ENCODE data around the gene AMHR2. TPM values are rescaled to one million over a fixed set of nuclear protein-coding genes. Genes with fewer than 3 reads are reported as not detected.

AMHR2 gene
- total and polyA plus RNA-seq, 2 experiments from 2014 or later = 0.24 TPM; not detected in 1

DNA sequence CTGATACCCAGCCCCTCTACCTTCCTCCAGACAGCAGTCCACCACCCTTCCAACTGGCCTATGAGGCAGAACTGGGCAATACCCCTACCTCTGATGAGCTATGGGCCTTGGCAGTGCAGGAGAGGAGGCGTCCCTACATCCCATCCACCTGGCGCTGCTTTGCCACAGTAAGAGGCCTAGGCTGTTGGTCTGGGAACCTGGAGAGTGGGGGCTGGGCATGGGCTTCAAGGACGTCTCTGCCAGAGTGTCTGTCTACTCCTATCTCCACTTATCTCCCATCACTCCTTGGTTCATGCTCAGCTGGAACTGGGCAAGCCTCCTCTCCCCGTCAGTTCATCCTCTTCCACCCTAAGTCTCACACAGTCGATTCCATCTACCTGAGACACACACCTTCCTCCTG lies 6.5 kb downstream of the AMHR2 start (continued):
- TF ChIP-seq ZNF462 (CRISPR knock-in tag; IDR thresholded peaks at IDR 0.05) (no peak), JUNB (IDR thresholded peaks at IDR 0.05; ENCODE audit: unreplicated experiment) (no peak), EZH2phosphoT487 (IDR thresholded peaks at IDR 0.05; ENCODE audit: unreplicated experiment) (no peak), POLR2AphosphoS5 (IDR thresholded peaks at IDR 0.05; ENCODE audit: low read depth) (no peak)

DNA sequence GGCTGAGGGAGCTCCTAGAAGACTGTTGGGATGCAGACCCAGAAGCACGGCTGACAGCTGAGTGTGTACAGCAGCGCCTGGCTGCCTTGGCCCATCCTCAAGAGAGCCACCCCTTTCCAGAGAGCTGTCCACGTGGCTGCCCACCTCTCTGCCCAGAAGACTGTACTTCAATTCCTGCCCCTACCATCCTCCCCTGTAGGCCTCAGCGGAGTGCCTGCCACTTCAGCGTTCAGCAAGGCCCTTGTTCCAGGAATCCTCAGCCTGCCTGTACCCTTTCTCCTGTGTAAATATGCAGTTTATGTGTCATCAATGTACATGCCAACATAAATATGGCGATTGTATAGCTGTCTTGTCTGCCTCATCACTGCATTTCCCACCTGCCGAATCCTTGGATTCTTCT lies 7.5 kb downstream of the AMHR2 start:
- no peak overlapping the region for H3K4me3 Mint-ChIP-seq
- H3K36me3 Mint-ChIP-seq (ENCODE audit: low read depth) = no peaks in the 10 kb centered on the region
- ATAC-seq (no peak), DNase-seq (ENCODE audit: low spot score) (no peak)
- Histone ChIP-seq H3K4me3 (no peak overlapping the region), H4K20me1 (replicated peaks; ENCODE audit: insufficient read depth) (no peaks in the 10 kb centered on the region), H3K9me2 (ENCODE audit: insufficient read depth) (no peaks in the 10 kb centered on the region), H3K4me2 (no peak overlapping the region), H3K36me3 (ENCODE audit: insufficient read depth) (no peaks in the 10 kb centered on the region), H3K4me1 (ENCODE audit: insufficient read depth) (no peaks in the 10 kb centered on the region), H3K27me3 (ENCODE audit: insufficient read depth) (no peaks in the 10 kb centered on the region), H3F3A (replicated peaks; ENCODE audit: low read depth) (no peaks in the 10 kb centered on the region), H3K79me2 (replicated peaks; ENCODE audit: insufficient read depth) (no peaks in the 10 kb centered on the region), H2AFZ (no peak overlapping the region), H3K27ac (ENCODE audit: low read depth) (no peak overlapping the region)
- no peak overlapping the region for H3K27ac Mint-ChIP-seq
- H3K4me1 Mint-ChIP-seq = 0 out of 3 replicates have a peak, but pooled peaks cover 2% of the 10 kb centered on the region
- H3K27me3 Mint-ChIP-seq (ENCODE audit: insufficient read depth, low read depth, poor library complexity) = peaks cover 11% of the 10 kb centered on the region
- no peaks in the 10 kb centered on the region for H3K9me3 Mint-ChIP-seq
- no peak for TF ChIP-seq ETS1 (IDR thresholded peaks at IDR 0.05)
- no peak for TF ChIP-seq ZNF331 (CRISPR knock-in tag; IDR thresholded peaks at IDR 0.05; ENCODE audit: low read depth)
- TF ChIP-seq, protein P1, sequence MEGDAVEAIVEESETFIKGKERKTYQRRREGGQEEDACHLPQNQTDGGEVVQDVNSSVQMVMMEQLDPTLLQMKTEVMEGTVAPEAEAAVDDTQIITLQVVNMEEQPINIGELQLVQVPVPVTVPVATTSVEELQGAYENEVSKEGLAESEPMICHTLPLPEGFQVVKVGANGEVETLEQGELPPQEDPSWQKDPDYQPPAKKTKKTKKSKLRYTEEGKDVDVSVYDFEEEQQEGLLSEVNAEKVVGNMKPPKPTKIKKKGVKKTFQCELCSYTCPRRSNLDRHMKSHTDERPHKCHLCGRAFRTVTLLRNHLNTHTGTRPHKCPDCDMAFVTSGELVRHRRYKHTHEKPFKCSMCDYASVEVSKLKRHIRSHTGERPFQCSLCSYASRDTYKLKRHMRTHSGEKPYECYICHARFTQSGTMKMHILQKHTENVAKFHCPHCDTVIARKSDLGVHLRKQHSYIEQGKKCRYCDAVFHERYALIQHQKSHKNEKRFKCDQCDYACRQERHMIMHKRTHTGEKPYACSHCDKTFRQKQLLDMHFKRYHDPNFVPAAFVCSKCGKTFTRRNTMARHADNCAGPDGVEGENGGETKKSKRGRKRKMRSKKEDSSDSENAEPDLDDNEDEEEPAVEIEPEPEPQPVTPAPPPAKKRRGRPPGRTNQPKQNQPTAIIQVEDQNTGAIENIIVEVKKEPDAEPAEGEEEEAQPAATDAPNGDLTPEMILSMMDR (conservative IDR thresholded peaks at IDR 0.05; ENCODE audit: low read depth in 2 of 2) = no peak
- TF ChIP-seq ZNF114 (CRISPR knock-in tag; IDR thresholded peaks at IDR 0.05) = no peak
- no peak for TF ChIP-seq REST (IDR thresholded peaks at IDR 0.05; ENCODE audit: unreplicated experiment)
- TF ChIP-seq EZH2phosphoT487 (IDR thresholded peaks at IDR 0.05; ENCODE audit: unreplicated experiment) = no peak
- TF ChIP-seq EZH2 (IDR thresholded peaks at IDR 0.05; ENCODE audit: low read depth, unreplicated experiment) = no peak
- no peak for TF ChIP-seq JUNB (IDR thresholded peaks at IDR 0.05; ENCODE audit: unreplicated experiment)
- no peak for TF ChIP-seq POLR2AphosphoS5 (IDR thresholded peaks at IDR 0.05; ENCODE audit: low read depth)
- TF ChIP-seq NANOG (IDR thresholded peaks at IDR 0.05; ENCODE audit: borderline replicate concordance) = no peak
